ENCODE results near the gene TBX19.

- TF ChIP-seq CTCF (IDR thresholded peaks at IDR 0.05 in 8 of 11, conservative IDR thresholded peaks at IDR 0.05 in 3 of 11) (no peak), POLR2A (IDR thresholded peaks at IDR 0.05) (no peak), POLR2AphosphoS5 (IDR thresholded peaks at IDR 0.05) (no peak)
These were observed 14.9 kb downstream of the TBX19 start for GRCh38 chr1:168295411-168296114.
